Measurements from ENCODE around the gene CST9. TPM values are rescaled to one million over a fixed set of nuclear protein-coding genes. Genes with fewer than 3 reads are reported as not detected.
A peak's percentile ranks its signal among the peaks of the same experiment; 100 is the strongest.

The CST9 gene
- total and polyA plus RNA-seq, 2 of the 13 experiments (the other 11 are each of a cell fraction or from before 2014, with no cell fraction given) = 0.07 TPM; not detected in 1

DNA sequence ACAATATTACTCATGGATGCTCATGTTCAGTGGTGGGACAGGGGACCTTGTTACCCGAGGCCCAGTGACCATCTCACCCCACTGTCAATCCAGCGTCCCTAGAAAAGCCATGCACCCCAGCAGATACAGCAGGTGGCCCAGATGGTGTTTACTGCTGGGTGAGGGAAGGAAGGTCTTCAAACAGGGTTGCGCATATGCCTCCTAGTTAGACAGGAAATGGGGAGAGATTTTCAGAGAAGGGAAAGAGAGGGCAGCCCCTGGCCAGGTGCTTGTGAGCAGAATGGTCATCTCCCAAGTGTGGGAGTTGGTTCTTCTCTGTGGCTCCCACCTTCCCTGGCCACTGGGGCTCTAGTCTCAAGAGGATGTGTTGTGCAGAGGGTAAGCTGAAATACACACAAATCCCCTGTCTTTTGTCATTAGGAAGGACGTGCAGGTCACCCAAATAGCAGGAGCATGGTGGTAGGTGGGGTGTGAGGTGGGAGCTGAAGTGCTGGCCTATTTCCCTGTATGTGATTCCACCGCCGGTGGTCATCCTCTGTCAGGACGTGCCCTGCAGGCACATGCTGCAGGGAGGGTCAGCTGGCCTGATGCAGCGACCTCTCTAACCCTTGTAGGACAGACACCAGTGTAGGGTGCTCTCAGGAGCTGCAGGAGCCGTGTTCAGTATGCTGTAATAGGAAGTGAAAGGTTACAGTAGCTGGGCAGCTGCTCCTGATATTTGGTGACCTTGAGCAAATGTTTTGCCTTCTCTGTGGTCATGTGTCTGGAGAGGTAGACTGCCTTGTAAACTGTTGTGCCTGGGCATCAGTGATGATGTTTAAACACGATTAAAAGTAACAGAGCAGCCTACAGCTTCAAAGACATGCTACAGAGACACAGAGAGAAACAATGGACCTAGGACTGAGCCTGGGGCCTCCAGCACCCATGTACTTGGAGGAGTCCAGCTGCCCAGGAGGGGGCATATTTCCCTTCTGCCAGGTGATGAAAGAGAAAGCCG lies 35.3 kb upstream of the CST9 start (continued):
- TF ChIP-seq, protein P1, sequence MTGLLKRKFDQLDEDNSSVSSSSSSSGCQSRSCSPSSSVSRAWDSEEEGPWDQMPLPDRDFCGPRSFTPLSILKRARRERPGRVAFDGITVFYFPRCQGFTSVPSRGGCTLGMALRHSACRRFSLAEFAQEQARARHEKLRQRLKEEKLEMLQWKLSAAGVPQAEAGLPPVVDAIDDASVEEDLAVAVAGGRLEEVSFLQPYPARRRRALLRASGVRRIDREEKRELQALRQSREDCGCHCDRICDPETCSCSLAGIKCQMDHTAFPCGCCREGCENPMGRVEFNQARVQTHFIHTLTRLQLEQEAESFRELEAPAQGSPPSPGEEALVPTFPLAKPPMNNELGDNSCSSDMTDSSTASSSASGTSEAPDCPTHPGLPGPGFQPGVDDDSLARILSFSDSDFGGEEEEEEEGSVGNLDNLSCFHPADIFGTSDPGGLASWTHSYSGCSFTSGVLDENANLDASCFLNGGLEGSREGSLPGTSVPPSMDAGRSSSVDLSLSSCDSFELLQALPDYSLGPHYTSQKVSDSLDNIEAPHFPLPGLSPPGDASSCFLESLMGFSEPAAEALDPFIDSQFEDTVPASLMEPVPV (CRISPR knock-in tag; IDR thresholded peaks at IDR 0.05) = peak; percentile 90
- TF ChIP-seq U2AF1 (optimal IDR thresholded peaks at IDR 0.05; ENCODE audit: low read depth, low read length) (peak; percentile 70), NFKBIZ (CRISPR knock-in tag; IDR thresholded peaks at IDR 0.05) (peak; percentile 59), ZNF530 (CRISPR knock-in tag; IDR thresholded peaks at IDR 0.05; ENCODE audit: low read depth) (no peak), NR1H2 (CRISPR knock-in tag; IDR thresholded peaks at IDR 0.05; ENCODE audit: borderline replicate concordance, low read depth) (no peak), SMARCE1 (IDR thresholded peaks at IDR 0.05; ENCODE audit: borderline replicate concordance) (no peak), ATF1 (CRISPR knock-in tag; IDR thresholded peaks at IDR 0.05) (no peak), DNMT3B (CRISPR knock-in tag; conservative IDR thresholded peaks at IDR 0.05) (no peak), ZBTB42 (CRISPR knock-in tag; IDR thresholded peaks at IDR 0.05) (0 out of 2 replicates have a peak, but pooled peaks have one; percentile 58), HOXA5 (CRISPR knock-in tag; IDR thresholded peaks at IDR 0.05) (0 out of 2 replicates have a peak, but pooled peaks have one; percentile 16), NFYB (CRISPR knock-in tag; IDR thresholded peaks at IDR 0.05) (no peak), ARNT2 (CRISPR knock-in tag; IDR thresholded peaks at IDR 0.05; ENCODE audit: low read depth) (no peak), HDAC6 (IDR thresholded peaks at IDR 0.05; ENCODE audit: low read depth, low read length) (no peak), ZNF30 (CRISPR knock-in tag; IDR thresholded peaks at IDR 0.05) (no peak), REL (CRISPR knock-in tag; conservative IDR thresholded peaks at IDR 0.05) (no peak), ZNF737 (CRISPR knock-in tag; IDR thresholded peaks at IDR 0.05; ENCODE audit: borderline replicate concordance) (0 out of 2 replicates have a peak, but pooled peaks have one; percentile 17), SRSF9 (IDR thresholded peaks at IDR 0.05; ENCODE audit: borderline replicate concordance, insufficient read depth, low read depth, low read length, poor library complexity, severe bottlenecking) (no peak), ZNF34 (CRISPR knock-in tag; IDR thresholded peaks at IDR 0.05; ENCODE audit: borderline replicate concordance) (0 out of 2 replicates have a peak, but pooled peaks have one; percentile 10), TEAD2 (CRISPR knock-in tag; IDR thresholded peaks at IDR 0.05) (no peak)
- TF ChIP-seq, protein P2, sequence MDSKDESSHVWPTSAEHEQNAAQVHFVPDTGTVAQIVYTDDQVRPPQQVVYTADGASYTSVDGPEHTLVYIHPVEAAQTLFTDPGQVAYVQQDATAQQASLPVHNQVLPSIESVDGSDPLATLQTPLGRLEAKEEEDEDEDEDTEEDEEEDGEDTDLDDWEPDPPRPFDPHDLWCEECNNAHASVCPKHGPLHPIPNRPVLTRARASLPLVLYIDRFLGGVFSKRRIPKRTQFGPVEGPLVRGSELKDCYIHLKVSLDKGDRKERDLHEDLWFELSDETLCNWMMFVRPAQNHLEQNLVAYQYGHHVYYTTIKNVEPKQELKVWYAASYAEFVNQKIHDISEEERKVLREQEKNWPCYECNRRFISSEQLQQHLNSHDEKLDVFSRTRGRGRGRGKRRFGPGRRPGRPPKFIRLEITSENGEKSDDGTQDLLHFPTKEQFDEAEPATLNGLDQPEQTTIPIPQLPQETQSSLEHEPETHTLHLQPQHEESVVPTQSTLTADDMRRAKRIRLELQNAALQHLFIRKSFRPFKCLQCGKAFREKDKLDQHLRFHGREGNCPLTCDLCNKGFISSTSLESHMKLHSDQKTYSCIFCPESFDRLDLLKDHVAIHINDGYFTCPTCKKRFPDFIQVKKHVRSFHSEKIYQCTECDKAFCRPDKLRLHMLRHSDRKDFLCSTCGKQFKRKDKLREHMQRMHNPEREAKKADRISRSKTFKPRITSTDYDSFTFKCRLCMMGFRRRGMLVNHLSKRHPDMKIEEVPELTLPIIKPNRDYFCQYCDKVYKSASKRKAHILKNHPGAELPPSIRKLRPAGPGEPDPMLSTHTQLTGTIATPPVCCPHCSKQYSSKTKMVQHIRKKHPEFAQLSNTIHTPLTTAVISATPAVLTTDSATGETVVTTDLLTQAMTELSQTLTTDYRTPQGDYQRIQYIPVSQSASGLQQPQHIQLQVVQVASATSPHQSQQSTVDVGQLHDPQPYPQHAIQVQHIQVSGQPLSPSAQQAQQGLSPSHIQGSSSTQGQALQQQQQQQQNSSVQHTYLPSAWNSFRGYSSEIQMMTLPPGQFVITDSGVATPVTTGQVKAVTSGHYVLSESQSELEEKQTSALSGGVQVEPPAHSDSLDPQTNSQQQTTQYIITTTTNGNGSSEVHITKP (CRISPR knock-in tag; IDR thresholded peaks at IDR 0.05; ENCODE audit: low read depth) = no peak
- TF ChIP-seq, protein P3, sequence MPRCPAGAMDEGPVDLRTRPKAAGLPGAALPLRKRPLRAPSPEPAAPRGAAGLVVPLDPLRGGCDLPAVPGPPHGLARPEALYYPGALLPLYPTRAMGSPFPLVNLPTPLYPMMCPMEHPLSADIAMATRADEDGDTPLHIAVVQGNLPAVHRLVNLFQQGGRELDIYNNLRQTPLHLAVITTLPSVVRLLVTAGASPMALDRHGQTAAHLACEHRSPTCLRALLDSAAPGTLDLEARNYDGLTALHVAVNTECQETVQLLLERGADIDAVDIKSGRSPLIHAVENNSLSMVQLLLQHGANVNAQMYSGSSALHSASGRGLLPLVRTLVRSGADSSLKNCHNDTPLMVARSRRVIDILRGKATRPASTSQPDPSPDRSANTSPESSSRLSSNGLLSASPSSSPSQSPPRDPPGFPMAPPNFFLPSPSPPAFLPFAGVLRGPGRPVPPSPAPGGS (CRISPR knock-in tag; IDR thresholded peaks at IDR 0.05) = no peak
- TF ChIP-seq, protein P4, sequence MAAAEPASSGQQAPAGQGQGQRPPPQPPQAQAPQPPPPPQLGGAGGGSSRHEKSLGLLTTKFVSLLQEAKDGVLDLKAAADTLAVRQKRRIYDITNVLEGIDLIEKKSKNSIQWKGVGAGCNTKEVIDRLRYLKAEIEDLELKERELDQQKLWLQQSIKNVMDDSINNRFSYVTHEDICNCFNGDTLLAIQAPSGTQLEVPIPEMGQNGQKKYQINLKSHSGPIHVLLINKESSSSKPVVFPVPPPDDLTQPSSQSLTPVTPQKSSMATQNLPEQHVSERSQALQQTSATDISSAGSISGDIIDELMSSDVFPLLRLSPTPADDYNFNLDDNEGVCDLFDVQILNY (CRISPR knock-in tag; conservative IDR thresholded peaks at IDR 0.05) = no peak

All from HepG2 (cell line).